HEK293T (cell line): Measurements from ENCODE around the gene HIVEP2.

Source experiments
- CTCF ChIA-PET: fragments of 350-600 bp; formaldehyde crosslinking; extraction: SDS; loops from one replicate; lab custom pipeline; 2021; ENCODE audit warnings: antibody characterized with exemption, inconsistent platforms; lab: Yijun Ruan, JAX
- POLR2A ChIA-PET: fragments of 350-600 bp; formaldehyde crosslinking; extraction: SDS; loops from one replicate; lab custom pipeline; 2020; ENCODE audit warnings: antibody characterized with exemption, inconsistent platforms; lab: Yijun Ruan, JAX
- DNase-seq: peaks from one replicate; pipeline ENCODE4 v3.0.0; 2012; ENCODE audit warnings: mixed read lengths; ENCODE audit errors: extremely low spot score
- ARNT ChIP-seq: fragments of 450-650 bp; IDR thresholded peaks from 2 replicates; pipeline ENCODE4 v1.6.1; 2017; ENCODE audit warnings: mild to moderate bottlenecking
- BHLHE40 ChIP-seq: fragments of 450-650 bp; IDR thresholded peaks from 2 replicates; pipeline ENCODE4 v1.6.1; 2016; ENCODE audit warnings: mild to moderate bottlenecking, moderate library complexity, borderline replicate concordance
- CTBP1 ChIP-seq: fragments of 450-650 bp; IDR thresholded peaks from 2 replicates; pipeline ENCODE4 v1.6.1; 2016; ENCODE audit warnings: borderline replicate concordance
- ELF4 ChIP-seq: fragments of 450-650 bp; IDR thresholded peaks from 2 replicates; pipeline ENCODE4 v1.6.1; 2017; ENCODE audit warnings: antibody characterized with exemption
- FOXA1 ChIP-seq: fragments of 450-650 bp; IDR thresholded peaks from 2 replicates; pipeline ENCODE4 v1.6.1; 2016; ENCODE audit warnings: mild to moderate bottlenecking
- FOXK2 ChIP-seq: fragments of 450-650 bp; IDR thresholded peaks from 2 replicates; pipeline ENCODE4 v1.6.1; 2016; ENCODE audit warnings: mild to moderate bottlenecking
- FOXM1 ChIP-seq: fragments of 450-650 bp; IDR thresholded peaks from 2 replicates; pipeline ENCODE4 v1.6.1; 2017; ENCODE audit warnings: mild to moderate bottlenecking, borderline replicate concordance
- HDGF ChIP-seq: fragments of 450-650 bp; IDR thresholded peaks from 2 replicates; pipeline ENCODE4 v1.6.1; 2017; ENCODE audit warnings: antibody characterized with exemption, borderline replicate concordance
- L3MBTL2 ChIP-seq: fragments of 450-650 bp; conservative IDR thresholded peaks from 2 replicates; pipeline ENCODE4 v1.6.1; 2016; ENCODE audit warnings: mild to moderate bottlenecking
- LEF1 ChIP-seq: fragments of 450-650 bp; IDR thresholded peaks from 2 replicates; pipeline ENCODE4 v1.6.1; 2017; ENCODE audit warnings: mild to moderate bottlenecking, borderline replicate concordance
- NFRKB ChIP-seq: fragments of 450-650 bp; IDR thresholded peaks from 2 replicates; pipeline ENCODE4 v1.6.1; 2016; ENCODE audit warnings: mild to moderate bottlenecking, moderate library complexity
- PKNOX1 ChIP-seq: fragments of 450-650 bp; IDR thresholded peaks from 2 replicates; pipeline ENCODE4 v1.6.1; 2016
- SP1 ChIP-seq: fragments of 450-650 bp; IDR thresholded peaks from 2 replicates; pipeline ENCODE4 v1.6.1; 2017
- SUZ12 ChIP-seq: fragments of 450-650 bp; IDR thresholded peaks from 2 replicates; pipeline ENCODE4 v1.6.1; 2016; ENCODE audit warnings: mild to moderate bottlenecking
- TARDBP ChIP-seq: fragments of 450-650 bp; IDR thresholded peaks from 2 replicates; pipeline ENCODE4 v1.6.1; 2016
- ZNF384 ChIP-seq: fragments of 450-650 bp; IDR thresholded peaks from 2 replicates; pipeline ENCODE4 v1.6.1; 2016

HIVEP2 gene

DNA sequence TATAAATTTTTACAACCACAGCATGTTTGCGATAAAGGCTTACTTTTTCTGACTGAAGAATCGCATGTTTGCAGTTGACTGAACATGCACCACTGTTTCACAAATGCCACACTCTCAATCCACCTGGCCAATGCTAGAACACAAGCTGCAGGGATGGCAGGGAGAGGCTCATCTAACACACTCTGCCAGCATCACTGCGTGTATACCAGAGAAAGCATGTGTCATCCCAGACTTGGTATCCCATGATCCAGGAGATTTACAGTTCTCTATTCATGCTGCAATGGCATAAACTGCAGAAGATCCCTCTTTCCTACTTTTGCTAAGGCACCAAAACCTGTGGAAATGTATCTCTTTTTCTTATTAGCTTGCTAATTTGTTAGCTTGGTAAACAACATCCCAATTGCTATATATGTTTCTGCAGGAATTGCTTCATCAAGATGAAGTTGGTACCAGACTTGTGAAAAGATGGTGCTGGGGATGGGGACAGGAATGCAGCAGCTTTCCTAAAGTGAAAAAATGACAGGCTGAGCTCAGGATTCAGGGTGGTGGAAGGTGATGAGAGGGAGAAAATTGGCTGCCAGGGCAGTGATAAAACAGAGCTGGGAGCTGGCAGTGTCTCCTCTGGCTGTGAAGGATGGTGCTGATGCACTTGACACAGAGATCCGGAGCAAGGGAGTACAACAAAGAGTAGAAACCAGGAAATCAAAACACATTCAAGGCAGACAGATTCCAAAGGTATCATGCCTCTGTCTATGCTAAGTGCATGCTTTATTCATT lies 186.9 kb downstream of the HIVEP2 start:
- no peak for TF ChIP-seq ARNT
- no peak for TF ChIP-seq HDGF
- TF ChIP-seq FOXK2: no peak
- DNase-seq: no peak
- ChIA-PET POLR2A (no interaction called here), CTCF (no interaction called here)

- no peak for DNase-seq
- TF ChIP-seq SUZ12 (no peak), PKNOX1 (no peak), ZNF384 (no peak), NFRKB (no peak), BHLHE40 (no peak), CTBP1 (no peak), HDGF (no peak), ELF4 (no peak), FOXA1 (no peak), FOXK2 (no peak)
- ChIA-PET POLR2A (no interaction called here), CTCF (no interaction called here)
These were observed 188.8 kb downstream of the HIVEP2 start for GRCh38 chr6:142756215-142756630.

DNA sequence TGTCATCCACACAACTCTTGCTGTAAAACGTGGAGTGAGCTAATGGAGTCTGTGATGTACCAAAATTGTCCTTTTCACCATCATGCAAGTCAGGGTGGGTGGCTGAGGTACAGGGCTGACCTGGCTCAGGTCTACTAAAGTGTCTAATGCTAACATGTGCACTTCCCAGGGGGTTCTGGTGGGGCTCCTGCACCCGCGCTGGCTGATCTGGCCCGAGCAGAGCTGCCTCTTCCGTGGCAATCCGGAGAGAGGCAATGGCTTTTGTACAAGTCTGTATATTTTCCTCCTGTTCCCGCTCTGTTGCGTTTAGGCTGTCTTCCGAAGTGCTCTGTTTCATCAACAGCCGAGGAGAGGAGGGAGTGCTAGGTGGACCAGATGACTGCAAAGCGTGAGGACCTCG lies 191.8 kb downstream of the HIVEP2 start:
- CTCF ChIA-PET: no interaction called here
- TF ChIP-seq ARNT (no peak), FOXA1 (no peak), ELF4 (no peak), SP1 (no peak), FOXM1 (no peak), SUZ12 (no peak), PKNOX1 (no peak), L3MBTL2 (no peak), TARDBP (no peak), NFRKB (no peak), CTBP1 (no peak), ZNF384 (no peak), LEF1 (no peak), HDGF (no peak), FOXK2 (no peak), BHLHE40 (no peak)
- POLR2A ChIA-PET: no interaction called here

DNA sequence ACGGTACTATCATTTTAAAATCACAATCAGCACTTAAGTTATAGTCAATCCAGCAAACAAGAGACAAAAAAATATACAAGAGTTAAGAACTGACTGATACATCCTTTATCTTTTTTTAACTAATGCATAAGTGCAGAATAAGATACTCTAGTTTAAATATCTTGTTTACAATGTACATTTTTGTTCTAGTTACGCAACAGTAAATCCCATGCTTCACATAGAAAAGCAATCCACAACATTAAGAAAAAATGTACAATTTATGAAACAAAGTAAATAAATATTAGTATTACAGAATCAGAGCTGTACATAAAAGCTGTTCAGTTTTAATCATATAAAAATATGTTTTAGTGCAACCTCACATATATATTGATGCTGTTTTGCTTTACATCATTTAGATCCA lies 192.6 kb downstream of the HIVEP2 start:
- POLR2A ChIA-PET: no interaction called here
- CTCF ChIA-PET: no interaction called here
- TF ChIP-seq CTBP1 (no peak), HDGF (no peak), NFRKB (no peak), SP1 (no peak), FOXA1 (no peak), PKNOX1 (no peak), L3MBTL2 (no peak), ZNF384 (no peak), ARNT (no peak), FOXK2 (no peak), TARDBP (no peak), SUZ12 (no peak), FOXM1 (no peak), BHLHE40 (no peak), LEF1 (no peak), ELF4 (no peak)
- no peak for DNase-seq

More for the DNA sequence above, 191.8 kb downstream of the HIVEP2 start:
- no peak for DNase-seq

DNA sequence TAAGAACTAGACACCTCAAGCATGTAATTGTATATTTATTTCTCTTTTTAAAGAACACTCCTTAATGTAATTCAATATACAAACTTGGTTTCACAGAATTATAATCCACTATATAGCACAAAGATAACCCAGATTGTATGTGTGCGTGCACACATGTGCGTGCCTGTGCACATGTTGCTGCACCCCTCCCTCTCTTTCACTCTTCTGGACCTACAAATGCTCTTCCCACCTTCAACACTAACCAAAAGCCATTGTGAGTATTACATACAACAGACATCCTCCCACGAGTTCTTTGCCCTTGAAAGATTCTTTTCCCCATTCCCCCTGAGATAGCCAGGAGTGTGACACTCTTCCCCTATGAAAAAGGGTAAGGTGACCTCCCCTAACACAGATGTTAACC lies 193.5 kb downstream of the HIVEP2 start:
- TF ChIP-seq ELF4 (no peak), ZNF384 (no peak), L3MBTL2 (no peak)
- POLR2A ChIA-PET: no interaction called here
- CTCF ChIA-PET: interaction anchor here (0.5 kb wide), 1 partner anchor 754 kb away, joined by 6 read pairs; no protein-coding TSS in a partner anchor
- DNase-seq: no peak

- no peak for TF ChIP-seq L3MBTL2
- TF ChIP-seq FOXK2: no peak
- TF ChIP-seq LEF1: no peak
- no peak for TF ChIP-seq ARNT
- TF ChIP-seq HDGF: no peak
- TF ChIP-seq BHLHE40: no peak
- no peak for TF ChIP-seq SP1
- TF ChIP-seq TARDBP: no peak
- no peak for TF ChIP-seq CTBP1
- no peak for TF ChIP-seq NFRKB
- TF ChIP-seq SUZ12: no peak
- TF ChIP-seq PKNOX1: no peak
- no peak for TF ChIP-seq FOXM1
- POLR2A ChIA-PET: no interaction called here
- CTCF ChIA-PET: interaction anchor here (0.5 to 0.9 kb wide), 2 partner anchors 190 to 755 kb away, joined by 3 to 6 read pairs; no protein-coding TSS in a partner anchor
- DNase-seq: no peak
These were observed 194.0 kb downstream of the HIVEP2 start for GRCh38 chr6:142750998-142751397.
